ENCODE data around the gene MCMBP.
"Not testable (repeated sequence)": the region's sequence is repeated elsewhere in the genome, so short reads cannot be mapped to it uniquely, and the experiment has no call there.

Gene MCMBP

DNA sequence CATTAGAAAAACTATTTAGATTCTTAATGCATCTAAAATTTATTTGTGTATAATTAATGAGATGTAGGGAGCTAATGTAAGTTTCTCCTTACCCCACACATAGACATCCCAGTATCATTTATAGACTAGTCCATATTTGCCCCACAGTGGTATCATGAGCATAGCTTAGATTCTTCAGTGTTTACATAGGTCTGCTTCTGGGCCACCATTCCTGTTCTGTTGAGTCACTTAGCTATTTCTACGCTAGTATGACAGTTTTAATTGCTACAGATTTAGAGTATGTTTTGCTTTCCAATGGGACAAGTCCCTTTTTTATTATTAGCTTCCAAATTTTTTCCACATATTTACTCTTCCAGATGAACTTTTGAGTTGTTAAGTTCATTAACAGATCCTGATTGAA lies 69.4 kb downstream of the MCMBP start:
- peaks cover 30% of the 10 kb centered on the region for H3K36me3 Mint-ChIP-seq (ENCODE audit: low read depth)
- H3K4me1 Mint-ChIP-seq, result peaks cover 6% of the 10 kb centered on the region
- TF ChIP-seq, protein P1, sequence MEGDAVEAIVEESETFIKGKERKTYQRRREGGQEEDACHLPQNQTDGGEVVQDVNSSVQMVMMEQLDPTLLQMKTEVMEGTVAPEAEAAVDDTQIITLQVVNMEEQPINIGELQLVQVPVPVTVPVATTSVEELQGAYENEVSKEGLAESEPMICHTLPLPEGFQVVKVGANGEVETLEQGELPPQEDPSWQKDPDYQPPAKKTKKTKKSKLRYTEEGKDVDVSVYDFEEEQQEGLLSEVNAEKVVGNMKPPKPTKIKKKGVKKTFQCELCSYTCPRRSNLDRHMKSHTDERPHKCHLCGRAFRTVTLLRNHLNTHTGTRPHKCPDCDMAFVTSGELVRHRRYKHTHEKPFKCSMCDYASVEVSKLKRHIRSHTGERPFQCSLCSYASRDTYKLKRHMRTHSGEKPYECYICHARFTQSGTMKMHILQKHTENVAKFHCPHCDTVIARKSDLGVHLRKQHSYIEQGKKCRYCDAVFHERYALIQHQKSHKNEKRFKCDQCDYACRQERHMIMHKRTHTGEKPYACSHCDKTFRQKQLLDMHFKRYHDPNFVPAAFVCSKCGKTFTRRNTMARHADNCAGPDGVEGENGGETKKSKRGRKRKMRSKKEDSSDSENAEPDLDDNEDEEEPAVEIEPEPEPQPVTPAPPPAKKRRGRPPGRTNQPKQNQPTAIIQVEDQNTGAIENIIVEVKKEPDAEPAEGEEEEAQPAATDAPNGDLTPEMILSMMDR (IDR thresholded peaks at IDR 0.05), result no peak
- no peak overlapping the region for H3K4me3 Mint-ChIP-seq
- no peak overlapping the region for H3K27ac Mint-ChIP-seq
- no peaks in the 10 kb centered on the region for H3K27me3 Mint-ChIP-seq (ENCODE audit: low read depth, poor library complexity)
- H3K9me3 Mint-ChIP-seq, result no peaks in the 10 kb centered on the region
- no peak for DNase-seq

DNA sequence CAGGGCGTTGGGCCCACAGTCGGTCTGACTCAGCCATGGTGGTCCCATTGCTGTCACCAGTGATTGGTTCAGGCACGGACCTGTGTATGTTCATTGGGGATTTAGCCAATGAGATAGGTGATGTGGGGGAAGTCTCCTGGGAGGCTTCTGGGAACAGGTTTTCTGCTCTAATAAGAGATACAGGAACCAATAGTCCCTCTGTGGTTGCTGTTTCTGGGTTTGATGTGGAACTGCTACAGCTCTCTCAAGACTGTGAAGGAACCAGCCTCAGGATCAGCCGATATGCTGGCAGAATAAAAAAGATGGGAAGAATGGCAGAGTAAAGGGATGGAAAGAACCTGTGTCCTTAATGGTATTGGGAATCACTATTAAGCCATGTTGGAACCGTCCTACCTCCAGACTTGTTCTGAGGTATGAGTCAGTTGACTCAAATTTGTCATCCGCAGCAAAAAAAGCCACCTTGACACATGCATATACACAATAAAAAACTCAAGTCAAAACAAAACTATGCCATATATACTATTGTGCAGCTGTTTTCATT lies 70.6 kb downstream of the MCMBP start:
- H3K27me3 Mint-ChIP-seq (ENCODE audit: low read depth, poor library complexity), result no peaks in the 10 kb centered on the region
- H3K4me3 Mint-ChIP-seq, result no peak overlapping the region
- peak overlapping the region; percentile 66 for H3K27ac Mint-ChIP-seq
- no peaks in the 10 kb centered on the region for H3K9me3 Mint-ChIP-seq
- TF ChIP-seq, protein P1 (IDR thresholded peaks at IDR 0.05), result no peak
- H3K36me3 Mint-ChIP-seq (ENCODE audit: low read depth), result peaks cover 35% of the 10 kb centered on the region
- peaks cover 6% of the 10 kb centered on the region for H3K4me1 Mint-ChIP-seq
- DNase-seq, result no peak

DNA sequence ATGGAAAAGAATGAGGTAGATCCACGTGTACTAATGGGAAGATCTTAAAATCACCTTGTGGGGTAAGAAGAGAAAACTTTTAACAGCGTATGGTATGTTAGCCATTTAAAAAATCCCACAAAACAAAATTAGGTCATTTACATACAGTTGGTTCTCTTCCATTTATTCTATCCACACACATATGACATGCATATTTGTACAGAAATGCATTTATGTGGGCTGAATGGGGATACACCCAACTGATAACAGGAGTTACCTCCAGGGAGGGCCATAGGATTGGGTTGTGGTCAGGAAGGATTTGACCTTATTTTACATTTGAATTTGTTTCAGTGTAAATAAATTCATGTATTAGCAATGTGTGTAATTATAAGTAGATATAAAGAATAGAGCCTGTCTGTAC lies 71.5 kb downstream of the MCMBP start:
- Mint-ChIP-seq H3K9me3 (peaks cover 4% of the 10 kb centered on the region), H3K27ac (no peak overlapping the region), H3K36me3 (ENCODE audit: low read depth) (peaks cover 43% of the 10 kb centered on the region), H3K27me3 (ENCODE audit: low read depth, poor library complexity) (no peaks in the 10 kb centered on the region), H3K4me1 (peaks cover 6% of the 10 kb centered on the region), H3K4me3 (no peak overlapping the region)
- DNase-seq, result no peak
- TF ChIP-seq, protein P1 (IDR thresholded peaks at IDR 0.05), result no peak

DNA sequence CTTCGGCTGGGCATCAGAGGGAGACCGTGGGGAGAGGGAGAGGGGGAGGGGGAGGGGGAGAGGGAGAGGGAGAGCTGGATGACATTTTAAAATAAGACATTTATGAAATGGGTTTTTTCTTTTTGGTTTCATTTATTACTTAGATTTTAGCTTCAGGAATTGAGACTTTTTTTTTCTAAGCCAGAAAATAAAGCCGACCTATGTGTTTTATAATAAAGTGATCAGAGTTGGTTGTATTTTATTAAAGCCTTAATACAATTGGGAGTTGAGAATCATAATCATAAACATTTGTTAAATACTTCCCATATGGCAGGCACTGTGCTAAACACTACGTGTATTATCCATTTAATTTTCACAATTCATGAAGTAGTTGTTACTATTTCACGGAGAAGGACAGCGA lies 76.6 kb downstream of the MCMBP start:
- TF ChIP-seq, protein P1 (IDR thresholded peaks at IDR 0.05), result no peak
- Mint-ChIP-seq H3K4me1 (no peaks in the 10 kb centered on the region), H3K27me3 (ENCODE audit: low read depth, poor library complexity) (no peaks in the 10 kb centered on the region), H3K36me3 (ENCODE audit: low read depth) (peaks cover 54% of the 10 kb centered on the region), H3K27ac (no peak overlapping the region), H3K4me3 (no peak overlapping the region), H3K9me3 (peaks cover 17% of the 10 kb centered on the region)
- DNase-seq, result no peak

DNA sequence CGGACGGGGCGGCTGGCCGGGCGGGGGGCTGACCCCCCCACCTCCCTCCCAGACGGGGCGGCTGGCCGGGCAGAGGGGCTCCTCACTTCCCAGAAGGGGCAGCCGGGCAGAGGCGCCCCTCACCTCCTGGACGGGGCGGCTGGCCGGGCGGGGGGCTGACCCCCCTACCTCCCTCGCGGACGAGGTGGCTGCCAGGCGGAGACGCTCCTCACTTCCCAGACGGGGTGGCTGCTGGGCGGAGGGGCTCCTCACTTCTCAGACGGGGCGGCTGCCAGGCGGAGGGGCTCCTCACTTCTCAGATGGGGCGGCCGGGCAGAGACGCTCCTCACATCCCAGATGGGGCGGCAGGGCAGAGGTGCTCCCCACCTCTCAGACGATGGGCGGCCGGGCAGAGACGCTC lies 77.5 kb downstream of the MCMBP start:
- not testable (repeated sequence) for H3K27me3 Mint-ChIP-seq (ENCODE audit: low read depth, poor library complexity); H3K27ac Mint-ChIP-seq; H3K4me1 Mint-ChIP-seq; DNase-seq; H3K4me3 Mint-ChIP-seq
- H3K9me3 Mint-ChIP-seq, result peaks cover 17% of the 10 kb centered on the region
- peaks cover 54% of the 10 kb centered on the region for H3K36me3 Mint-ChIP-seq (ENCODE audit: low read depth)

DNA sequence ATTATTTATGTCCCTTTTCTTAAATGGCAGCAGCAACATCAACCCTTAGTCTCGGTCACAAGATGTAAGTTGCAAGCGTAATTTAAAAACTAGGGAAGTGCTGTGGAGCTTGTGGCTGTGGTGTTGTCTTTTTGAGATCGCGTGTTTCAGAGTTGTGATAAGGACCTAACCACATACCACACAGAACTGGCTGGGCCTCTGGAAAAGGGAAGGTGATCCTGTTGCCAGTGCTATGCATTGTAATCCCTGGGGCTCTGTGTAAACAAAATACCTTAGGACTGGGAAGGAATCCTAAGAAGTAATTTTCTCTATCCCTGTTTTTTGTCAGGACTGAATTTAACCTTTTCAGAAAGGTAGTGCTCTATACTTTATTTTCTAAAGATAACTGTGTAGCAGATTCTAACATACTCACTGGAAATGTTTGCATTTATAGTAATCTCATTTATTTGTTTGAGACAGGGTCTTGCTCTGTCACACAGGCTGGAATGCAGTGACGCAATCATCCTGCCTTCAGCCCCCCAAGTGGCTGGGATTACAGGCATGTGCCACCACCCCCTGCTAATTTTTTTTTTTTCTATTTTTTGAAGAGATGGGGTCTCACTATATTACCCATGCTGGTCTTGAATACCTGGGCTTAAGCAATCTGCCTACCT lies 86.4 kb downstream of the MCMBP start:
- Mint-ChIP-seq H3K4me1 (peaks cover 26% of the 10 kb centered on the region), H3K4me3 (no peak overlapping the region), H3K36me3 (ENCODE audit: low read depth) (peaks cover 7% of the 10 kb centered on the region), H3K27ac (no peak overlapping the region), H3K27me3 (ENCODE audit: low read depth, poor library complexity) (peaks cover 5% of the 10 kb centered on the region), H3K9me3 (no peaks in the 10 kb centered on the region)
- no peak for DNase-seq
- TF ChIP-seq, protein P1 (IDR thresholded peaks at IDR 0.05), result no peak
